Duodenal mucosa (tissue), 2 donors: ENCODE results near the gene DEGS1.

Source experiments
- H3K27ac ChIP-seq: one replicate; pipeline ENCODE4 v1.7.0; 2013; ENCODE audit warnings: low read depth, low read length
- H3K27me3 ChIP-seq, 2 donors: one replicate each; pipeline ENCODE4 v1.7.0; 2013; ENCODE audit warnings: low read length in 2 of 2, control low read depth in 1 of 2; ENCODE audit not compliant: insufficient read depth in 2 of 2, control insufficient read depth in 1 of 2
- H3K36me3 ChIP-seq, 2 donors: one replicate each; pipeline ENCODE4 v1.7.0; 2013; ENCODE audit warnings: low read length in 2 of 2, control low read depth in 1 of 2; ENCODE audit not compliant: insufficient read depth in 2 of 2, control insufficient read depth in 1 of 2
- H3K4me1 ChIP-seq, 2 donors: one replicate each; pipeline ENCODE4 v1.7.0; 2013; ENCODE audit warnings: low read length in 2 of 2, control low read depth in 1 of 2; ENCODE audit not compliant: insufficient read depth in 2 of 2, control insufficient read depth in 1 of 2
- H3K4me3 ChIP-seq, 2 donors: one replicate each; pipeline ENCODE4 v1.7.0; 2013; ENCODE audit warnings: low read length in 2 of 2, low read depth in 1 of 2
- H3K9ac ChIP-seq, 2 donors: one replicate each; pipeline ENCODE4 v1.7.0; 2013; ENCODE audit warnings: low read length in 2 of 2, low read depth in 1 of 2
- H3K9me3 ChIP-seq, 2 donors: one replicate each; pipeline ENCODE4 v1.7.0; 2013; ENCODE audit warnings: low read length in 2 of 2, control low read depth in 1 of 2; ENCODE audit not compliant: control insufficient read depth in 1 of 2

DEGS1 gene

GRCh38 chr1:224211206-224211962 is 28.3 kb downstream of the DEGS1 start:
- Histone ChIP-seq H3K27ac (no peak overlapping the region), H3K9ac (peak overlapping the region in 1 of 2 donors; percentile 11)

GRCh38 chr1:224212618-224213061 is 29.6 kb downstream of the DEGS1 start:
- H3K27me3 ChIP-seq: no peaks in the 10 kb centered on the region
- H3K4me1 ChIP-seq: peaks cover 34 to 42% of the 10 kb centered on the region in 2 donors
- peak overlapping the region; percentile 25 to 33 for H3K9ac ChIP-seq
- peak overlapping the region in 1 of 2 donors; percentile 30 for H3K4me3 ChIP-seq
- peak overlapping the region; percentile 56 for H3K27ac ChIP-seq
- no peaks in the 10 kb centered on the region for H3K9me3 ChIP-seq
- H3K36me3 ChIP-seq: no peaks in the 10 kb centered on the region

More at GRCh38 chr1:224211206-224211962, 28.3 kb downstream of the DEGS1 start:
- no peaks in the 10 kb centered on the region for H3K9me3 ChIP-seq
- no peaks in the 10 kb centered on the region for H3K36me3 ChIP-seq
- no peaks in the 10 kb centered on the region for H3K27me3 ChIP-seq
- no peak overlapping the region for H3K4me3 ChIP-seq
- H3K4me1 ChIP-seq: peaks cover 34 to 43% of the 10 kb centered on the region in 2 donors

DNA sequence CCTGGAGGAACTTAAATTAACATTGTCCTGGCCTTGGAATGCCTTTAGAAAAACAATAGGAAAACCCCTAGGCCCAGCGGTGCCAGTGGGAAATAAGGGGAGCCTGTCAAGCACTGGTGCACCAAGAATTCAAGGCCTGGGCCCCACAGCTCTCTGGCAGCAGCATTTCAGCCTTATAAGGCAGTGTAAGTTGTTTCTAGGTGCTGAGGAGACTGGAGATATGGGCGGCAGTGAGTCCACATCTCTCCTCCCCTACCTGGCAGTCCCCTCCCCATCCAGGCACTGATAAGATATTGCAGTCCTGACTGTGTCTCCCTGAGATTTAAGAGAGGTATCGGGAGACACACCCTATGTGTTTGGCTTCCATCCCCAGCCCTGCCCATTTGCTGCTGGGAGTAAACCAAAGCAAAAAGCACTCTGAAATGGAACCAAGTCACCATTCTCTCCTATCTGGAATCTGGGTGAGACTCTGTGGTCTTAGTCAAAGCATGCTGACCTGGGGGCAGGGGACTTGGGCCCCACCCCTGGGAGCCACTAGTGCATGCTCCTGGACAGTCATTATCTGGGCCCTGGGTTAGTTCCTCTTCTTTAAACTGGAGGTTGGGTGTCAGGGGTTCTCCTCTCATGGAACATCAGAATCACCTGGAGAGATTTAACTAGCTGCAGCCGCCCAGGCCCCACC is 30.5 kb downstream of the DEGS1 start:
- peaks cover 42% of the 10 kb centered on the region in 2 donors for H3K4me1 ChIP-seq
- H3K9ac ChIP-seq: peak overlapping the region in 1 of 2 donors; percentile 25
- peak overlapping the region in 1 of 2 donors; percentile 30 for H3K4me3 ChIP-seq
- H3K27me3 ChIP-seq: no peaks in the 10 kb centered on the region
- H3K36me3 ChIP-seq: no peaks in the 10 kb centered on the region
- H3K9me3 ChIP-seq: no peaks in the 10 kb centered on the region
- peak overlapping the region; percentile 8 for H3K27ac ChIP-seq

DNA sequence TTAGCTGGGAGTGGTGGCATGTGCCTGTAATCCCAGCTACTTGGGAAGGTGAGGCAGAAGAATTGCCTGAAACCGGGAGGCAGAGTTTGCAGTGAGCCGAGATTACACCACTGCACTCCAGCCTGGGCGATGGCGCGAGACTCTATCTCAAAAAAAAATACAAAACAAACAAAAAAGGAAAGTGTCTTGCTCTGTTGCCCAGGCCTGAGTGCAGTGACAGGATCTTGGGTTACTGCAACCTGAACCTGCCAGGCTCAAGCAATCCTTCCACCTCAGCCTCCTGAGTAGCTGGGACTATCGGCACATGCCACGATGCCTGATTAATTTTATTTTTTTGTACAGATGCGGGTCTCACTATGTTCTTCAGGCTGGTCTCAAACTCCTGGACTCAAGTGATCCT is 33.3 kb downstream of the DEGS1 start:
- no peak overlapping the region for H3K4me3 ChIP-seq
- H3K36me3 ChIP-seq: no peaks in the 10 kb centered on the region
- H3K4me1 ChIP-seq: peaks cover 32 to 35% of the 10 kb centered on the region in 2 donors
- H3K9me3 ChIP-seq: no peaks in the 10 kb centered on the region
- no peak overlapping the region for H3K9ac ChIP-seq
- no peaks in the 10 kb centered on the region for H3K27me3 ChIP-seq
- no peak overlapping the region for H3K27ac ChIP-seq

DNA sequence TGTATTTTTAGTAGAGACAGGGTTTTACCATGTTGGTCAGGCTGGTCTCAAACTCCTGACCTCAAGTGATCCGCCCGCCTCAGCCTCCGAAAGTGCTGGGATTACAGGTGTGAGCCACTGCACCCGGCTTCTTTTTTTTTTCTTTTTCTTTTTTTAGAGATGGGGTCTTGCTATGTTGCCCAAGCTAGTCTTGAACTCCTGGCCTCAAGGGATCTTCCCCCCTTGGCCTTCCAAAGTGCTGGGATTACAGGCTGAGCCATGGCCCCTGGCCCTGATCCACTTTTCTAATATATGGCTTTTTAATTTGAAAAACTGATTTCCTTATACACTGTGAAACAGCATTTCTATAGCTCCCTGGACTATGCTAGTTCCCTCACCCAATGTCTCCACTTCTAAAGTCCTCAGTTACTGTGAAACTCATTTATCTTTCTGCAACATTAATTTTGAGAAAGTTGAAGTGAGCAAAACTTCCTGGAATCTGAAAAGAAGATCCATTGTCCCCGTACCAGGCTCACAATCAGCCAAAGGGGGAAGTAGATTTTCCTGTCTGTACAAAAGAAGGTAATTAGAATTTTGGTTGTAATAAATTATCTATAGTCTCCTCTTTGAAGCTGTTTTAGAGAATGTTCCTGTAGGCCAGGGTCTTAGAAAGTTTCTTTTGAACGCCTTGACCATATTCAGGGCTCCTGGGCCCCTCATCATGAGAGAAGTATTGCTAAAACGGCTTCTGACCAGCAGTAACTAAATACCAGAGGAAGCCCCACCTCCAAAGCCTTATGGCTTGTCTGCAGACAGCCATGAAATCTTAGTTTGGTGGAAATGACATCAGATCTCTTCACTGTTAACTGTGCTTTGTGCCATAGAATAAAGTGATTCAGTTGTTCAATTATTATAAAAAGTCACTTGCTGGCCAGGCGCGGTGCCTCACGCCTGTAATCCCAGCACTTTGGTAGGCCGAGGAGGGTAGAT is 34.9 kb downstream of the DEGS1 start:
- Histone ChIP-seq H3K4me3 (no peak overlapping the region), H3K27ac (no peak overlapping the region), H3K27me3 (no peaks in the 10 kb centered on the region), H3K9ac (no peak overlapping the region), H3K9me3 (no peaks in the 10 kb centered on the region), H3K36me3 (no peaks in the 10 kb centered on the region), H3K4me1 (peaks cover 19 to 24% of the 10 kb centered on the region in 2 donors)

GRCh38 chr1:224219011-224219611 is 36.1 kb downstream of the DEGS1 start:
- Histone ChIP-seq H3K4me3 (peak overlapping the region in 1 of 2 donors; percentile 31), H3K27ac (no peak overlapping the region), H3K36me3 (no peaks in the 10 kb centered on the region), H3K4me1 (peaks cover 13 to 23% of the 10 kb centered on the region in 2 donors), H3K27me3 (no peaks in the 10 kb centered on the region), H3K9me3 (no peaks in the 10 kb centered on the region), H3K9ac (no peak overlapping the region)

GRCh38 chr1:224219612-224220059 is 36.6 kb downstream of the DEGS1 start:
- Histone ChIP-seq H3K27ac (no peak overlapping the region), H3K9me3 (no peaks in the 10 kb centered on the region), H3K4me1 (peaks cover 13 to 27% of the 10 kb centered on the region in 2 donors), H3K9ac (peak overlapping the region in 1 of 2 donors; percentile 33), H3K36me3 (no peaks in the 10 kb centered on the region), H3K27me3 (no peaks in the 10 kb centered on the region), H3K4me3 (no peak overlapping the region)

GRCh38 chr1:224223819-224224714 is 41.0 kb downstream of the DEGS1 start:
- Histone ChIP-seq H3K27ac (no peak overlapping the region), H3K4me1 (peaks cover 9 to 14% of the 10 kb centered on the region in 2 donors), H3K9ac (no peak overlapping the region)

More at GRCh38 chr1:224223819-224224714, 41.0 kb downstream of the DEGS1 start:
- Histone ChIP-seq H3K9me3 (no peaks in the 10 kb centered on the region), H3K27me3 (no peaks in the 10 kb centered on the region), H3K36me3 (peaks cover 4 to 20% of the 10 kb centered on the region in 2 donors), H3K4me3 (no peak overlapping the region)
